ENCODE measurements around the gene TMEM59L.
"Not testable (repeated sequence)": the region's sequence is repeated elsewhere in the genome, so short reads cannot be mapped to it uniquely, and the experiment has no call there.

Gene TMEM59L

DNA sequence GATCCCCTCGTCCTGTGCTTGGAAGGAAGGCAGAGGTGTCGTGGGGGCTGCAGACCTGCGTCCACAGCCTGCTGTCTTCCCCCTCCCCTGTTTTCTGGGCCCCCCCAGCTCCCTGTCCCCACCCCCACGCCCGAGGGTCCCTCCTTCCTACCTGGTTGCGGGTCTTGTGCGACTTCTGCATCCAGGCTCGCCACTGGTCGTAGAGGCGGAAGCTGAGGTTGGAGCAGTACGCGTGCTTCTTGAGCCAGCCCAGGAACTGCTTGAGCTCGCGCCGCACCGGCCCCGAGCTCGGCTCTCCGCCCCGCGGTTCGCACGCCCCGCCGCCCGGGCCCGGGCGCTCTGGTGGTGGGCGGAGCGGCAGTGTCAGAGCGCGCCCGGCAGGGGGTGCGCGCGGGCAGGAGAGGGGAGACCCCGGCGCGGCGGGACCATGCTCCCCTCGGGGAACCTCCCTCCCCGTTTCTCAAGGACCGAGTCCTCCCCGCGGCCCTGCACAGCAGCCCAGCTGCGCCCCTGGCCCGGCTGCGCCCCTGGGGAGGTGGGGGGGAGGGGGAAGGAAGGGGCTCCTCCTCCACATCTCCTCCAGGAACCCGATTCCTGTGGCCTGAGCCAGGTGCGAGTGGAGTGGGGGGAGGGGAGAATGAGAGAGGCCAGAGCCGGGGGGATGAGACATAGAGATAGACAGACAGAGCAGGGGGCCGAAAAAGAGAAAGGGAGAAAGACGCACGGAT lies 18.4 kb upstream of the TMEM59L start:
- peak; percentile 73 for DNase-seq

DNA sequence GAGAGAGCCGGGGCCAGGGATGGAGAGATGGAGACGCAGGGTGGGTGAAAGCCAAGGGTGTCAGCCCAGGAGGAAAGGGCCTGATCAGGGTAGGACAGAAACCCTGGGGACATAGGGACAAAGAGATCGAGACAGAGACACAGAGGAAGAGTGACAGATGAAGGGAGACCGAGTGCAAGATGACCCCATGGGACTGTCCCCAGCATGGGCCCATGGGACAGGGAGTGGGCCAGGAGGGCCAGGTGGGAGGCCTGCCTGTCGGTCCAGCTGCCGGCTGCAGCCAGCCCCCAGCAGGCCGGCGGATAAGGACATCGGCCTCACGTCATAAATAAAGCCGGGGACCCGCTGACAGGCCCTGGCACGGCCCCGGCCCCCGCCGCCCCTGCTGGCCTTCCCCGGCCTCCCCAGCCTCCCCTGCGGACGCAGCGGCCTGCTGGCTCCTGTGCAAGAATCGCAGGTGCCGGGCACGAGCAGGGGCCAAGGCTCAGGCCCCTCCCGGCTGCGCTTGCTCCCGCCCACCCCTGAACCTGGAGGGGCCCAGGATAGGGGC lies 17.8 kb upstream of the TMEM59L start:
- DNase-seq = no peak

DNA sequence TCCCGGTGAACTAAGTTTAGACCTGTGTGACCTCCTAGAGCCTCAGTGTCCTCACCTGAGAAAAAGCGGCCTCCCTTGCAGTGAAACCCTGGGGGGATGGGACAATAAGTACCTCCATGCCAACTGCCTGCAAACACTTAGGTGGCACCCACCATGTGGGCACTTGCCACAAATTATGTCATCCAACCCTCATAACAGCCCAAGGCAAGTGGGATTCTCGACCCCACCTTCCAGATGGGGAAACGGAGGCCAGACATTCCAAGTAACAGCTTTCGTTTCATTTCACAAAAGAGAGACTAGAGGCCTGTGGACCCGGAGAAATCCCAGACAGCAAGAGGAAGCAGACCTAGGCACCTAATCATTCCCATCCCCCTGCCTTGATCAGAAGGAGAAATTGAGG lies 17.2 kb upstream of the TMEM59L start:
- DNase-seq = no peak

DNA sequence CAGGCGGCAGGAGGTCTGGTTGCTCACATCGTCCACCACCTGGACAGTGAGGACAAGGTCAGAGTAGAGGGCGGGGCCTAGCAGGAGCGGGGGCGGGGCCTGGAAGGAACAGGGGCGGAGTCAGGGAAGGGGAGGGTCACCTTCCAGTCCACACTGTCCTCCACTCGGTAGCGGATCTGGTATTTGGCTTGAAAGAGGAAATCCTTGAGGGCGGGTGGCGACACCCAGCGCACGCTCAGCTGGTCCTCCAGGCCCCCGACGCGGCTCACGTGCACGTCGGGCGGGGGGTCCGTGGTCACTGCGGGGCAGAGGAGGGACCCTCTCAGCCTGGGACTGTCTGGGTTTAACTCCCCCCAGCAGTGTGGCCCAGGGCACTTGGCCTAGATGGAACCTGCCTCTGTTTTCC lies 15.9 kb upstream of the TMEM59L start:
- no peak for DNase-seq

DNA sequence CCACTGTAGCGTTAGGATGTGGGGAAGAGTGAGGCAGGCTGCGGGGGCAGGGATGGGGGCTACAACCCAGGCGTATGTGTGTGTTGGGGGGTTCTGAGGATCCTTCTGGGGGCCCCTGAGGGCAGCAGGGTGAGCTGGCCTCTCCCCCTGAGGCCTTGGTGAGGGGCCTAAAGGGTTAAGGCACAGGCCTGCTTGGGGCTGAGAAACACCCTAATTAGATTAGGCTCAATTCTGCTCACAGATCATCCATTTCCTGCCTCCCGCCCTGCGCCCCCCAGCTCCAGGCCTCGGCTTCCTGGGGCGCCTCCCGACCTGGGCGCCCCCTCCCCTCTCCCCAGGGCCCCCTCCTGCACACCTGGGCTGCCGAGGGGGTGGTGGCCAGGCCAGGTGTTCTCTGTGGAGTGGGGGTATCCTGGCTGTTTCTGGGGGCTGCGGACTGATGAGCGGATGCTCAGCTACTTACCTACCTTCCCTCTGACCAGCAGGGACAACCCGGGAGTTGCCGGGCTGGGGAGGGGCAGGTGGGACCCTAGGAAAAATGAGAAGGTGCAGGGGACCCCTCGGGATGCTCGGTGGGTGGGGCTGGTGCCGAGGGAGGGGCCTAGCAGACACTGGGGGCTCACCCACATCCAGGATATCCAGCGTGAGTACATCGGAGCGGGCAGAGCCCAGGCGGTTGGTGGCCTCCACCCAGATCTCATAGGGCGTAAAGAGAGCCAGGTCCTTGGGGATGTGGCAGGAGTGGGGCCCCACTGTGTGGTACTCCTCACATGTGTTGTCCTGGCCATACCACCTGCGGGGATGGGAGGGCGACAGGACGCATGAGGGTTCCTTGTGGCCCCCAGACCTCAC lies 14.6 kb upstream of the TMEM59L start:
- DNase-seq = no peak

DNA sequence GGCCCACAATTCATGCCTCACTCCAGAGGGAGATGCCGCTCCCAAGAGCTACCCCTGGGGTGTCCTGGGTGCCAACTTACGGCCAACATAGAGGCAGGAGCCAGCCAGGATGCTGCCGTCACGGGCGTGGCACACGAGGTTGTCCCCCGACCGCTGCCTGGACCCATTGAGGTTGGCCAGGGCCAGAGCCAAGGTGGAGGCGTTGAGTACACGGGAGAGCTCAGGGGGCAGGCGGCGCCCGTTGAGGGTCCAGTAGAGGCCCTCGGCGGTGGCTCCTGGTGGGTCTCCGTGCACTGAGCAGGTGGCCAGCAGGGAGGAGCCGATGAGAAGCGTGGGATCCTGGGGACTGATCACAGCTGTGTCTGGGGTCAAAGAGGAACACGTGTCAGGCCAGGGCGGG lies 13.2 kb upstream of the TMEM59L start:
- DNase-seq = no peak

DNA sequence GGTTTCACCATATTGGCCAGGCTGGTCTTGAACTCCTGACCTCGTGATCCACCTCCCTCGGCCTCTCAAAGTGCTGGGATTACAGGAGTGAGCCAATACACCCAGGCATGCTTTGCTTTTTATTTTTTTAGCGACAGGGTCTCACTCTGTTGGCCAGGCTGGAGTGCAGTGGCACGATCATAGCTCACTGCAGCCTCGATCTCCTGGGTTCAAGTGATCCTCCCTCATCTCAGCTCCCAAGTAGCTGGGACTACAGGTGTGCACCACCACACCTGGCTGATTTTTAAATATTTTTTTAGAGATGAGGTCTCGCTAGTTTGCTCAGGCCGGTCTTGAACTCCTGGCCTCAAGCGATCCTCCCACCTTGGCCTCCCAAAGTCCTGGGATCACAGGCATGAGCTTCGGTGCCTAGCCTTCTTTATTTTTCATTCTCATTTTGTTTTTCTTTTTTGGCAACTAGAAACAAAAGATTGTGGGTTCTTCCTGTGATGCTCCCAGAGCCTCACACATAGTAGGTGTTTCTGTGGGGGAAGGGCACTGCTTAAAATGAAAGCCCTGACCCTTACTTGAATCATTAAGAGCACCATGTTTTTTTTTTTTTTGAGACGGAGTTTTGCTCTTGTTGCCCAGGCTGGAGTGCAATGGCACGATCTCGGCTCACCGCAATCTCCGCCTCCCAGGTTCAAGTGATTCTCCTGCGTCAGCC lies 11.8 kb upstream of the TMEM59L start:
- not testable (repeated sequence) for DNase-seq

DNA sequence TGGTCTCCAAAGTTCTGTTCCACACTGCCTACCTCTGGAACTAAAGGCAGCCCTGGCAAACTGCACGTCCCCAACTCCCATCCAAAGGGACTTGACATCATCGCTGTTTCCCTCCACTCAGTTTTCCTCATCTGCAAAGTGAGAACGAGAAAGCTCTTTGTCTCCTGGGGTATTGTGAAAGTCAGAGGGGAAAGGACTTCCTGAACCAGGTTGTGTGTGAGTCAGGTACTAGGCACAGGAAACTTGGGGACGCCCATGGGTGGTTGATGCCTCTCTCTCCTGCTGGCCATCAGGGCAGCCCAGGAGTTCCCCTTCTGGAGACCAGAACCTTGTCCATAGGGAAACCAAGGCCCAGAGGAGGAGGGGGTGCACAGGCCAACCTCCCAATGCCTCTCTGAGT lies 10.8 kb upstream of the TMEM59L start:
- DNase-seq = no peak

DNA sequence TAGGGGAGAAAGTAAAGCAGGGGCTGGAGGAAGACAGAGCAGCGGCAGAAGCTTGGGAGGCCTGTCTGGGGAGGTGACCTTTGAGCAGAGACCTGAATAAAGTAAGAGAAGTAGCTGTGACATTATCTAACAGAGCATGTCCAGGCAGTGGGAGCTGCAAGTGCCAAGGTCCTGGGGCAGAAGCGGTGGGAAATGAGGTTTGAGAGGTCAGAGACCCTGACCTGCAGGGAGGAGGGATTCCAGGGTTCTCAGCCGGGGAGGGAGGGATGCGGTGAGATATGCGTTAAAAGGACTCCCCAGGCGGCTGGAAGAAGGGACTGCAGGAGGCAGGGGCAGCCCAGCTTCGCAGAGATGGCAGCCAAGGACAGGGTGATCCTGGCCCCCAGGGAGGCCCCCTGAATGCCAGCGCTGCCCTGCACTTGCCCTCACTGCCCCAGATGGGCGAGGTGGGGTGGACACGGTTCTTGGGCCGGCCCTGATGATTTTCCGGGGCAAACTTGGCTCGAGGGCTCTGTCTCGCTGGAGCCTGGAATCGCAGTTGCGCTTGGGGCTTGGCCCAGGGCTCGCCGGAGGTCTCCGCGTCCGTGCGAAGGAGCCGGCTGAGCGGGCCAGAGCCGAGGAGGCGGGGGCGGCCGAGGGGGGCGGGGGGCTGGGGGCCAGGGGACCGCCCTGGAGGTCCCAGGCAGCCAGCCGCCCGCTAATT lies 9.3 kb upstream of the TMEM59L start:
- DNase-seq = no peak

DNA sequence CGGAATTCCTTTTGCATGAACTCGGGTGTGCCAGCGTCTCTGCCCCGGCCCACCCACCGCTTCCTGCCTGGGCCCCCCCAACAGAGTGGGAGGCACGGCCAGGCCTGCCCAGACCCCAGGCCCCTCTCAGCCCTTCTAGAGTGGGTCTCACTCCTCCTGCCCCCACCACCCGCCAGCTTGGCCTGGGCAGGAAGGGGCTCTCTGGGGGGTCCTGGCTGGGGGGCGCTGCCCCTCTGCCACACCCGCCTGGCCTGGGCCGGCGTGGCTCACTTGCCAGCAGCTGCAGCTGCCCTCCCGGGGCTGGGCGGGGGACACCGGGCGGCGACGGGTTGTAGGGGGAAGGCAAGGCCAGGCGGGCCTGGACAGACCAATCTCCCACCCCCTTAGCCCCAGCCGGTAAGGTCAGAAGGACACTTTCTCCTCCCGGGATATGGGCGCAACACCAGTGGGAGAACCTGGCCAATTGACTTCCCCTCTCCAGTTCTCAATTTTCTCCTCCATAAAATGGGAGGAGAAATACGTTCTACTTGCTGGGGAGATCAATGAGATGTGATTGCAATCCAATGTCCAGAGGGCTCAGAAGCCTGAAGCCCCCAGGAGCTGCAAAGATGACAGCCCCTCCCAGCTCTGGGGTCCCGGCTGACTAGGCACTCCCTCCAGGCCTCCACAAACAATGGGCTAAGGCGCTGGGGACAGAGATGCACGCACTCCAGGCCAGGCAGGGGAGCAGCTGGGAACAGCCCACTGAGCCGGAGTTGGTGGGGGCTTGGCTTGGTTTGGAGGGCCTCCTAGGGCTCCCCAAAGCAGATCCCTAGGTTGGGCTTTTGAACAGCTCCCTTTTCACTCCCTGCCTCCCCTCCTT lies 8.5 kb upstream of the TMEM59L start:
- DNase-seq = no peak

DNA sequence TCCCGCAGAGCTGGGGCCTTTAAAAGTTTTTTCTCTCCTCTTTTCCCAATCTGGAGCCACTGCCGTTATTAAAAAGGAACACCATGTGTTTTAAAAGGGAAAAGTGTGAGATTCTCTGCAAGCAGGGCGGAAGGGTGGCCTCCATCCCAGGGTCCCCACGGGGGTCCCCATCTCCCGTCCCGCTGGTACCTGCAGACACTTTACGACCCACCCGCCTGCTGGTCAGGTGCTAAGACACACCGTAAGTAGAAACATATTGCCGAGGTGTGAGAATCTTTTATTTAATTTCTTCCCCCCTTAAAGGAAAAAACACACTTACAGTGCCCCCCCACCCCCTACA lies 7.9 kb upstream of the TMEM59L start:
- no peak for DNase-seq

DNA sequence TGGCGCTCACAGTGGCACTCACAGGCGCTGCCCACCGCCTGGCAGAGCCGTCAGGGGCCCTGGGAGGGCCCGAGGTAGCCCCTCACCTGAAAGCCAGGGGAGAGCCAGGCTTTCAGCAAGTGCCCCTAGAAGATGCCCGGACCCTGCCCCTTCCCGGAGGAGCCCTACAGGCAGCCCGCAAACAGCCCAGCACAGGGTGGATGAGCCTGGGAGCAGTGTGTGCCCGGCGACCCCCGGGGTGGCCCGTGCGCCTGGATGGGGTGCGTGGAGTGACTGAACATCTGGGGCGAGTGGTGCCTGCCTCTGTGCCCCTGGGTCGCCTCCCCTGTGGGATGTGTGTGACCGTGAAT lies 7.5 kb upstream of the TMEM59L start:
- DNase-seq = no peak

DNA sequence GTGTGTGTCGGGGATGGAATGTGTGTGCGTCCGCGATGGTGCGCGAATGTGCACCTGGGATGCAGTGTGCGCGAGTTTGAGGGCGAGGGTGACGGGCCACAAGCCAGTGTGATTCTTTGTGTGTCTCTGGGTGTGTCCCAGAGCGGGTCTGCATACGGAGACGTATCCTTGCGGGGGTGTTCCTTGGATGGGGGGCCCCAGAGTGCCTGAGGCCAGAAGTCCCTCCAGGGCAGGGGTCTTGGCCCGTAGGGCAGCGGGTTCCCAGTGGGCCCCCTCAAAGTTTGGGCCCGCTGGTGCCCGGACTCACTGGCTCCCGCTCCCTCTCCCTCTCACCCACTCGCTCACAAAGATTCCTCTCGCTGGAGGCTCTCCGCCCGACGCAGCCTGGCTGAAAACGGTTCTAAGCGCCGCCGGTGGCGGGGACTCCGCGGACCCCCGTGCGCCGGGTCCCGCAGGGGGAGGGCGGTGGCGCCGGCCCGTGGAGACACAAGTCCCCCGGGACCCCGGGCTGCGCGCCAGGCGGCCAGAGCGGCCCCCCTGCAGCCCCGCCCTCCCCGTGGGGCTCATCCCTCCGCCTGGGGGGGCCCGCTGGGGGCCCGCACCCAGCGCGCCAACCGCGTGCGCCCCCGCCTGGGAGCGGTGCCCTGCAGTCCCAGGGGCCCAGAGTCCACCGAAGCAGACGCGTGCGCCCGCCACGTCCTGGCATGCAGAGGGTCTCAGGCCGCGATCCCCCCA lies 7.0 kb upstream of the TMEM59L start:
- no peak for DNase-seq

DNA sequence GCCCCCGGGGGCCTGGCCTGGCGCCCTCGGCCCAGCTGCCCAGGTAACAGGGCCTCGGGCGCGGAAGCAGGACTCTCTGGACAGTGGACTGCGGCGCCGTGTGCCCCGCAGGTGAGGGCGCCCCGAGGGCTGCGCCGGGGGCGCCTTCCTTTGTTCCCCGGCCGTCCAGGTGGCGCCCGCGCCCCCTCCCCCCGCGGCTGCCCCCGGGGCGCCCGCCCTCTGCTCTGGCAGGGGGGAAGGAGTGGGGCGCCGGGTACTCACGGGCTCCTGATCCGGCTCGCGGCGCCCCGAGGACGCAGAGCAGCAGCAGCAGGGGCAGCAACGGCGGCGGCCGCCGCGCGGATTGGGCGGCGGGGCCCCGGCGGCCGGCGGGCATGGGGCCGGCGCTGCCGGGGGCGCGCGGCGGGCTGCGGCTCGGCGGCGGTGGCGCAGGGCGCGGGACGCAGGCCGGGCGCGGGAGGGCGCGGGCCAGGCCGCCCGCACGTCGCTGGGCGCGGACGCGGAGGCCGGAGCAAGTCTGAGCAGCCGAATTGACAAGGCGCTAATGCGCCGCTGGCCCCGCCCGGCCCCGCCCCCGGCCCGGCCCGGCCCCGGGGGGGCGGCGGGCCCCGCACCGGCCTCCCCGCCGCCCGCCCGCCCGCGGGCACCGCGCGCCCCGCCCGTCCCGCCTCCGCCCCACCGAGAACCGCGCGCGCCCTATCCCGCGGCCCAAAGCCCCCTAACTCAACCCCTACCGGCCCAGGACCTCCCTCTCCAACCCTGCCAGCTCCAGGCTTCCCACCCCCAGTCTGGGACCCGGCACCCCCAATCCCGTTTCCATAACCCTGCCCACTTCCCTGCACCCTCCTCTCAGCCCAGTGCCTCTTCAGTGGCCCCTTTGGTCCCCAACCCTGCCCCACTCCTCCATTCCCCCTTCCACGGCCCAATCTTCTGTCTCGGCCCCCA lies 6.1 kb upstream of the TMEM59L start, which contains the start of gene CRLF1:
CRLF1 (minus strand) TSS at position 519 of the 945 bp plus-strand sequence; CDS start at position 376, 143 bp downstream.
- DNase-seq = no peak

DNA sequence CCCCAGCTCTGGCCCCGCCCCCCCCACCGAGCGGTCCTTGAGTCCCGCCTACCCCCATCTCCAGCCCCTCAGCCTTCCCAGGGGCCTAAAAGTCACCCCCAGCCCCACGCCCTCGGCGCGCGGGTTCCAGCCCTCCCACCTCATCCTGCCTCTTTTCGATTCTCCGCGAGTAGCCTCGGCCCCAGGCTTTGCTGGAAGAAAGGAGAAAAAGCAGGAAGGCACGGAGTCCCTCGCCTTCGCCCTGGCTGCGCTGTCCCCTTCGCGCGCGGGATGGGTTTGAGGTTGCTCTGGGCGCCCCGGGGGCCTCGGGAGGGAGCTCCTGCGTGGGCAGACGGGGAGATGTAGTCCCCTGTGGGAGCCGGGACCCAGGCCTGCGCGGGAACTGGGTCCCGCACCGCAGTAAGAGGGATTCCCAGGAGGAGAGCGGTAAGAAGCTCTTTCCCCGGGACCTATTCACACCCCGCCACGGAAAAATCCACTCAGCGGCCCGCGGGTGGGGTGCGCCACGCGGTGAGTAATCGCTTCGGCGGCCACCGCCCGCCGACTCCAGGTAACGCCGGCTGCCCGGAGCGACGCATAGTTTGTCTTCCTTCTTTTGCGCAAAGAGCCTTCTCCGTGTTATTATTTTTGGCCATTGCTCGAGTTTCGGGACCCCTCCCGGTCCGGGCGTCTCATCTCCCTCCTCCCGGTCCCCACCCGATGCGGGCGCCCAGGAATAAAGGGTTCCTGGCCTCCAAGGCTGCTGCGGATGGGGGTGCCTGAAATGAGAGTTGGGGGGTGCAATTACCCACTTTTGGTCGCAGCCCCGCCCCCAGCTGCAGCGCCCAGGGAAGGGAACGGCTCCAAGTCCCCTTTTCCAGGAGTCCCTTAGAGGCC lies 5.2 kb upstream of the TMEM59L start:
- DNase-seq = no peak

DNA sequence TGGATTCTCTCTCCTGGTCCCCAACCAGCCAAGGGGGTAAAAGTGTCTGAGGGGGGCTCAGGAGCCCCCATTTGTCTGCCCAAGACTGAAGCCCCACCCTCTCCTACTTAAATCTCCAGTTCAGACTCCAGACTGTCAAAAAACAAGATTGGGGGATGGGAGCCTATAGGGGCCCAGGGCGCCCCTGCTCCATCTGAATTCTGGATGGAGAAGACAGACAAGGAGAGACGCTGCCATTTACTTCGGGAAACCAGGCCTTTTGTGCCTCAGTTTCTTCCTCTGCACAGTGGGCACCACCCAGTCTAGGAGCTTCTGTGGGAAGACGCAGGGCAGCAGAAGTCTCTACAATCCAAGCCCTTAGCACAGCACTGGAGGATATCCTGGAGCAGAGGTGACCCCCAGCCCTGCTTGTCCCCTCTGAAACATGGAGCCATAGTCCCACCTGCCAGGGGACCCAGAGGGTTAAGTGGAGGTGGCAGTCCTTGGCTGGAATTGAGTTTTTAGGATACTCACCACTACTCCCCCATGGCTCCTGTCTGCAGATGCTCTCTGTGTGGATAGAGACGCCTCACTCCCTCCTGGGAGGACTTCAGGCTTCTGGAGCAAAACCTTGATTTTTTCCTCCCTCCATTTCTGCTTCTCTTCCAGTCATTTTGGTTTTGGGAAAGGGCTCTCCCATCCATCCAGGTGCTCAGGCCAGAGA lies 4.4 kb upstream of the TMEM59L start:
- no peak for DNase-seq

DNA sequence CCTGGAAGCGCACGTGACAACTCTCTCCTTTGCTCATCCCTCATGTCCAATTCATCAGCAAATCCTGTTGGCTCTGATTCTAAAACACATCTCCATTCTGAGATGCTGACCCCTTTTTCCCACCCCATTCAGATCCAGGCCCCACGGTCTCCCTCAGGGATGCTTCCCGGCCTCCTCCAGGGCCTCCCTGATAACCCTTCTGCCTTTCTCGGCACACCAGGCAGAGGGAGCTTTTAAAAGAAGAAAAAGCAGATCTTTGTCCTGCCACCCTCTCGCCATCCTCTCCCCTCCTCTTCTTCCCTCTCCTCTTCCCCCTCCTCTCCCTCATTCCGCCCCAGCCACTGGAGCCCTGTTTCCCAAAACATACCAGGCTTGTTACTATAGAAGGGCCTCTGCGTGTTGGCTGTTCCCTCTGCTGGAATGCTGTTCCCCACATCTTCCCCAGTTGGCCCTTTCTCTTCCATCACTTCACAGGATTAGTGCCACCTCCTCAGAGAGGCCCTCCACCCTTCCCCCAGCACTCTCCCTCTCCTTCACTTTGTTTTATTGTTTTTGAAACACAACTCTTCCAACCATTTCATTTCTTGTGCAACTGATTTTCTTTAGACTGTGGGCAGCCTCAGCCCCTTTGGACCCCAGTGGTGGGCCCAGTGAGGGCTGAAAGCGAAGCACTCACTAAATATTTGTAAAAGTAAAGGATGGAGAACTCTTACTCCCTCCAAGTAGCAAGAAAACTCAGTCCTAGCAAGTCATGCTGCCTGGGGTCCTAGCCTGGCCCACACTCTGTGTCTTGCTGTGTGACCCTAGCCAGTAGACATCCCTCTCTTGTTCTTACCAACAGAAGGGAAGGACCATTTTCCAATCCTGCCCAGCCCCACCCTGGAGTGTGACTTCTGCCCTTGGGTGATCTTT lies 3.6 kb upstream of the TMEM59L start:
- no peak for DNase-seq
